Tongue (tissue), 2 donors: Measurements from ENCODE around the gene TRAF3. TPM values are rescaled to one million over a fixed set of nuclear protein-coding genes. Genes with fewer than 3 reads are reported as not detected.
A peak's percentile ranks its signal among the peaks of the same experiment; 100 is the strongest.
"Not testable (repeated sequence)": the region's sequence is repeated elsewhere in the genome, so short reads cannot be mapped to it uniquely, and the experiment has no call there.

Experiments
- DNase-seq: peaks from one replicate; pipeline ENCODE4 v3.0.0-alpha.2; 2015
- total RNA-seq: library from RNA; depleted of rRNA; stranded (reverse); fragments of >200 nt; gene quantifications from one replicate; pipeline ENCODE4 v1.2.3, GENCODE V29; 2014

TRAF3 gene
- total RNA-seq, 1 donor from 2014 or later, result 27.5 TPM

GRCh38 chr14:102806447-102806846 lies 29.2 kb downstream of the TRAF3 start:
- no peak for DNase-seq

- no peak for DNase-seq
Measured at GRCh38 chr14:102807013-102807406, 29.8 kb downstream of the TRAF3 start.

- no peak for DNase-seq
Measured at GRCh38 chr14:102809870-102810269, 32.6 kb downstream of the TRAF3 start.

GRCh38 chr14:102810523-102810922 lies 33.3 kb downstream of the TRAF3 start:
- DNase-seq, result no peak

DNA sequence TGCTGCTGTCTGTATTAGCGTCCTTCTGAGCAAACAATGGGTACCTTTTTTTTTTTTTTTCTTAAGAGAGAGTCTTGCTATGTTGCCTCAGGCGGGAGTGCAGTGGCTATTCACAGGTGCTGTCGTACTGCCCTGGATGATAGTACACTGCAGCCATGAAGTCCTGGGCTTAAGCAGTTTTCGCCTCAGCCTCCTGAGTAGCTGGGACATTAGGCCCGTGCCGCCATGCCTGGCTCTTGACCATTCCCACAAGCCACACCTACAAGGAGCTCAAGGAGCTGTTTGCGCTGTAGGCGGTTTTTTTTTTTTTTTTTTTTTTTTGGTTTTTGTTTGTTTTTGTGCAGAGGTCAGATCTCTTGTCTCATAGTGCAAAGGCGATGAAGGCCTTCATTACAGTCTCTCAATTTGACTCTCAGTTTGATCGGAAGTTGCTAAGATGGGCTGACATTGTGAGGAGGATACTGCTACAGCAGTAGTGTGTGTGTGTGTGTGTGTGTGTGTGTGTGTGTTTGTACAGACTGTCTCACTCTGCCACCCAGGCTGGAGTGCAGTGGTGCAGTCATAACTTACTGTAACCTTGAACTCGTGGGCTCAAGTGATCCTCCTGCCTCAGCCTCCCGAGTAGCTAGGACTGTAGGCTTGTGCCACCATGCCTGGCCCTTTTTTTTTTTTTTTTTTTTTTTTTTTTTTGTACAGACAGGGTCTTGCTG lies 34.2 kb downstream of the TRAF3 start:
- no peak for DNase-seq

DNA sequence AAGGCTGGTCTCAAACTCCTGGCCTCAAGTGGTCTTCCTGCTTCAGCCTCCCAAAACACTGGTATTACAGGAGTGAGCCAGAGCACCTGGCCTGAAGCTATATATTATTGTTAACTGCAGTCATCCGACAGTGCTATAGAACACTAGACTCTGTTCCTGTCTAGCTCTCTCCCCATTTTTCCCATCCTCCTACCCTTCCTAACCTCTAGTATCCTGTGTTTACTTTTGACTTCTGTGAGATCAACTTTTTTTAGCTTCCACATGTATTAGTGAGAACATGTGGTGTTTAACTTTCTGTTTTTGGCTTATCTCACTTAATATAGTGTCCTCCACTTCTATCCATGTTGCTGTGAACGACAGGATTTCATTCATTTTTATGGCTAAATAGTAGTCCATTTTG lies 34.7 kb downstream of the TRAF3 start:
- no peak for DNase-seq

DNA sequence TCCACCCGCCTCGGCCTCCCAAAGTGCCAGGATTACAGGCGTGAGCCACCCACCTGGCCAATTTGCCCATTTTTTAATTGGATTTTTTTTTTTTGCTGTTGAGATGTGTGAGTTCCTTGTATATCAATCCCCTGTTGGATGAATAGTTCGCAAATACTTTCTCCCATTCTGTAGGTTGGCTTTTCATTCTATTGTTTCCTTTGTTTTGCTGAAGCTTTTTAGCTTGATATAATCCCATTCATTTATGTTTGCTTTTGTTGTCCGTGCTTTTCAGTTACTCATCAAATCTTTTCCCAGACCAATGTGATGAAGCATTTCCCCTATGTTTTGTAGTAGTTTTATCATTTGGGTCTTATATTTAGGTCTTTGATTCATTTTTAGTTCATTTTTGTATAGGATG lies 36.4 kb downstream of the TRAF3 start:
- no peak for DNase-seq

GRCh38 chr14:102817318-102817717 lies 40.1 kb downstream of the TRAF3 start:
- no peak for DNase-seq

- DNase-seq, result no peak
Measured at GRCh38 chr14:102817942-102818940, 41.0 kb downstream of the TRAF3 start.

DNA sequence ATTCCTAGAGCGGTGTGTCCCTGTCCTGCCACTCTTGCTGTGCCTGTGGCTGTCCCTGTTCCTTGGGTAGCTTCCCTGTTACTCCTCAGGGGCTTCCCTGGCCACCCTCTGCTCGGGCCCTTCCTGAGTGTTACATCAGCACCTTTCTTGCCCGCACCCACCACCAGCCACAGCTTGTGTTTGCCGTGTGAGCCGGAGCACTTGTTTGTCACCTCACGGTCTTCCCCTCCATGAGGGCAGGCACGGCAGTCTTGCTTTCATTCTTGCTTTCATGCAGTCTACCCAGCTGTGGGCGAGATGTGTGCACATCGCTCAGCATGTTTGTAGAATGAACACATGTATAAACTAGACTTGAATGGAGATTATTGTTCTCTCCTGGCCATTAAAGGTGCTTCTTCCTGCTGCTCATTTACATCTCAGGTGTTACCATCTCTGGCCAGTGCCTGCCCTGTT lies 42.0 kb downstream of the TRAF3 start:
- DNase-seq, result peak; percentile 25

- DNase-seq, result peak; percentile 70
Measured at GRCh38 chr14:102819747-102820330, 42.6 kb downstream of the TRAF3 start.

- no peak for DNase-seq
Measured at GRCh38 chr14:102821252-102821651, 44.0 kb downstream of the TRAF3 start.

GRCh38 chr14:102822311-102822863 lies 45.1 kb downstream of the TRAF3 start:
- no peak for DNase-seq

GRCh38 chr14:102822887-102823286 lies 45.6 kb downstream of the TRAF3 start:
- not testable (repeated sequence) for DNase-seq

DNA sequence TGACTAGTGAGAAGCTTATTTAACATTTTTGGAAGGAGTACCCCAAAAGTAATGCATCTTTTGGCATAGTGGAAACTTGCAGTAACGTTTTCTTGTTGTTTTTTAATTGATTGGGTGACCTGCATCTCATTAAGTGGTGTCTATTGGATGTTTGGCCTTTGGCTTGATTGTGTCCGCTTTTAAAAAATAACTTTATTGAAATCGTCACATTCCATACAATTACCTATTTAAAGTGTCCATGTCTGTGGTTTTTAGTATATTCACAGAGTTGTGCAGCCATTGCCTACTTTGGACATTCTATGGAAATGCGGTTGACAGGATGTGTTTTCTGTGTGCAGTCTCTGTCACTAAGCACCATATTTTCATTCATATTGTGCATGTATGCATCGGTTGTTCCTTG lies 46.3 kb downstream of the TRAF3 start:
- no peak for DNase-seq

DNA sequence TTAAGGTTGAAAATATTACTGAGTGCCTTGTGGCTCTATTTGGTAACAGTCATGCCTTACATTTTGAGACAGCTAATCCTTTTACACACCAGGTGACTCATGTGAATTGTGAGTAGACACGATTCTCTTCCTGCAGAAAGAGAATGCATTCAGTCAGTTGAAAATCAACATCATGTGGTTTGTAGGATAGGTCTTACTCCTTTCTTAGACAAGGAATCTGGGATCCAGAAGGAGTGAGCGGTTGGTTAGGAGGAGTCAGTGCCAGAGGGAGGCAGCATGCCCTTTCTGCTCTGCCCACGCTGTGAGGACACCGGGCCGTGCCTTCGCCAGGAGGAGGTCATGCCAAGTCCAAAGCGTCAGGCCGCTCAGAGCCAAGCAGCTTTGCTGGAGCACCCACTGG lies 47.6 kb downstream of the TRAF3 start:
- DNase-seq, result no peak

DNA sequence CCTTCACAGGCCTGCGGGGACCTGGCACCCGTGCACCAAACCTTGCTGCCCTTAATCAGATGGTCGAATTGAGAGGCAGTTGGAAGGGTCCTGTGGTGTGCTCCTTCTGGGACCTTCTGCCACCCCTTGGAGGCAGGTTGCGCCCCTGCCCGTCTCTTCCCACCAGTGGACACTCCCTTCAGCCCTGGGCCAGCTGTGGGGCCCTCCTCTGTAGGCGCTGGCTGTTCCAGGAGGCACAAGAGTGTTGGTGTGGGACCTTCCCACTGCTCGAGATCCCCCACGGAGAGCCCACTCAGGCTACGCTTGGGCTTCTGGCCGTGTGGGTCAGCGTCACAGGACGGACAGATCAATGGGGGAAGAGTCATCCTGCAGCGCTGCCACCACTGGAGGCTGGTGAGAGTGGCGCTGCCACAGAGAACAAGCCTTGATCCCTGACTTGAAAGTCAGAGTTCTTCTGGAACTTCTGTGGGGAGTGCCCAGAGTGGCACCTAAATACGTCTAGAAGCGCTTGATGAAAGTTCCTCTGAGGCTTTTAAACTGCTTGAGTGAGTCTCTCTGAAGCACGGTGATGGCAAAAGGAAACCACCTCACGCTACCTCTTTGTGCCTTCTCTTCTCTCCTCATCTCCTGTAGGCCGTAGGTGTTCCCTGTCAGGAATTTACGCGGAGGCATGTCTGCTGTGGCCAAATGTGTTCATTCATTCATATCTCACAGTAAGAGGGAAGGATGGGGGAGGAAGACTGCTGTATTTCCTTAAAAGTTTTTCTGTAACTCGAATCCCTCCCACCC lies 48.3 kb downstream of the TRAF3 start:
- no peak for DNase-seq

DNA sequence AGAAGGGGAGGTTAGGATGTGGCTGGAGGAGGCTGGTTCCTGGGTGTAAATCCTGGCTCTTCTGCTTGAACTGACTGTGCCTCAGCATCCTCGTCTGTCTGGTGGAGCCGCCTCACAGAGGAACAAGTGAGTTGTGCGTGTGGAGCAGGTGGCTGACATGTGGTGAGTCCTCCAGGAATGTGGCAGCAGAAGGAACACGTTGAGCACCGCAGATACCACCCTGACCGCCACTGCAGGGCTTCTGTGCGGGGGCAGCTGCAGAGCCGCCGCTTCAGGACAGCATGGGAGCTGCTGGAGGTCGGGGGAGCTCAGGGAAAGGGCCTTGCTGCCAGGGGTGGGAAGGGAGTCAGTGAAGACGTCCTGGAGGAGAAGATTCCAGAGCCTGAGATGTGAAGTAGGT lies 48.9 kb downstream of the TRAF3 start:
- DNase-seq, result peak; percentile 24

DNA sequence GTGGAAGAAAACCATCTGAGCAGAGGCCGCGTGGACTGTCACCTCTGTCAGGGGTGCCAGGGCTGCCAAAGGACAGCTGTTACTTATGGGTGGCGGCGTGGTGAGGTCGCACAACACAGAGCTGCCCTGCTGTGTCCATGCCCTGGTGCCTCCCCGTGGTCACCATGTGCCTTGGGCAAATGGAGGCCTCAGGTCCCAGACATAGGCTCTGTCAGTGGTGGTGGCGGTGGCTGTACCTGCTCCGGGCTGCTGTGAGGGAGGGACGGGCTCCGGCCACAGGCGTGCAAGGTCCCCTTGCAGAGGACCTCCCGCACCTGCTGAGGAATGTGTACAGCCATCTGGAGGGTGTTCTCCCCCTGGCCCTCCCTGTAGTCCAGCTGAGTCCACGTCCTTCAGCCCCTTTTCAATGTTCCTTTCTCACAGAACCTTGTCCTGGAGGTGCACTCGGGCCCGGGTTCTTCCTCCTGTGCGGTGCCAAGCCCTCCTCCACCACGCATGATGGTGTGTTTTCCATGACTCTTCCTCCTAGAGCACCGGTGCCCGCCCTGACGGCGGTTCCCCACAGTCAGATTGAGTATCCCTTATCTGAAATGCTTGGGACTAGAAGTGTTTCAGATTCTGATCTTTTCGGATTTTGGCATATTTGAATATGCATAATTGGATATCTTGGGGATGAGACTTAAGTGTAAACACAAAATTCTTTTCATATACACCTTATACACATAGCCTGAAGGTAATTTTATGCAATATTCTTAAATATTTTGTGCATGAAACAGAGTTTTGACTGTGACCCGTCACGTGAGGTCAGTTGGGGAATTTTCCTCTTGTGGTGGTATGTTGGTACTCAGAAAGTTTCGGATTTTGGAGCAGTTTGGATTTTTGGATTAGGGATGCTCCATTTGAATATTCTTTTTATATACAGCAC lies 49.8 kb downstream of the TRAF3 start:
- no peak for DNase-seq

GRCh38 chr14:102827716-102828115 lies 50.5 kb downstream of the TRAF3 start:
- no peak for DNase-seq

GRCh38 chr14:102828151-102828550 lies 50.9 kb downstream of the TRAF3 start:
- no peak for DNase-seq
